ENCODE results near the gene HSPD1. TPM values are rescaled to one million over a fixed set of nuclear protein-coding genes. Genes with fewer than 3 reads are reported as not detected.

The HSPD1 gene
- total RNA-seq, 1 donor from 2014 or later, result 329 TPM

- no peak overlapping the region for H3K27ac ChIP-seq (ENCODE audit: low read depth, low read length)
- H3K4me1 ChIP-seq (ENCODE audit: insufficient read depth, low read length), result no peaks in the 10 kb centered on the region
- no peak overlapping the region for H3K9ac ChIP-seq (ENCODE audit: low read length)
- peaks cover 12% of the 10 kb centered on the region for H3K79me2 ChIP-seq (ENCODE audit: insufficient read depth, low read length)
- no peak overlapping the region for H3K4me3 ChIP-seq (ENCODE audit: insufficient read depth, low read depth, low read length)
- peaks cover 7% of the 10 kb centered on the region for H3K36me3 Mint-ChIP-seq (ENCODE audit: low read depth, unreplicated experiment)
- H3K4me2 ChIP-seq (ENCODE audit: low read length), result no peak overlapping the region
- H3K27ac Mint-ChIP-seq (ENCODE audit: unreplicated experiment), result no peak overlapping the region
- H3K9me3 Mint-ChIP-seq (ENCODE audit: unreplicated experiment), result no peaks in the 10 kb centered on the region
- H3K27me3 Mint-ChIP-seq (ENCODE audit: low read depth, unreplicated experiment), result no peaks in the 10 kb centered on the region
- H4K20me1 ChIP-seq (ENCODE audit: insufficient read depth, low read length), result peaks cover 11% of the 10 kb centered on the region
- H2AFZ ChIP-seq (ENCODE audit: low read depth, low read length), result no peak overlapping the region
- no peaks in the 10 kb centered on the region for H3K27me3 ChIP-seq (ENCODE audit: insufficient read depth, low read length)
- FAIRE-seq (no peak), DNase-seq (ENCODE audit: low read depth) (no peak)
- no peak for TF ChIP-seq EZH2 (IDR thresholded peaks at IDR 0.05; ENCODE audit: insufficient read depth, low read length)
- no peak for TF ChIP-seq CTCF (IDR thresholded peaks at IDR 0.05; ENCODE audit: insufficient read depth, low read depth, low read length)
- peaks cover 57% of the 10 kb centered on the region for H3K36me3 ChIP-seq (ENCODE audit: insufficient read depth, low read length)
- no peaks in the 10 kb centered on the region for H3K4me1 Mint-ChIP-seq (ENCODE audit: low read depth, unreplicated experiment)
- no peak overlapping the region for H3K4me3 Mint-ChIP-seq (ENCODE audit: unreplicated experiment)
- no peaks in the 10 kb centered on the region for H3K9me3 ChIP-seq (ENCODE audit: insufficient read depth, low read depth, low read length)
Measured at GRCh38 chr2:197472166-197472565, 27.5 kb downstream of the HSPD1 start.

- Mint-ChIP-seq H3K4me1 (ENCODE audit: low read depth, unreplicated experiment) (peaks cover 8% of the 10 kb centered on the region), H3K36me3 (ENCODE audit: low read depth, unreplicated experiment) (peaks cover 6% of the 10 kb centered on the region), H3K27me3 (ENCODE audit: low read depth, unreplicated experiment) (no peaks in the 10 kb centered on the region), H3K27ac (ENCODE audit: unreplicated experiment) (no peak overlapping the region), H3K9me3 (ENCODE audit: unreplicated experiment) (no peaks in the 10 kb centered on the region), H3K4me3 (ENCODE audit: unreplicated experiment) (no peak overlapping the region)
- FAIRE-seq, result no peak
- peaks cover 48% of the 10 kb centered on the region for H3K79me2 ChIP-seq (ENCODE audit: insufficient read depth, low read length)
- no peak for TF ChIP-seq EZH2 (IDR thresholded peaks at IDR 0.05; ENCODE audit: insufficient read depth, low read length)
- TF ChIP-seq CTCF (IDR thresholded peaks at IDR 0.05; ENCODE audit: insufficient read depth, low read depth, low read length), result no peak
- H3K4me1 ChIP-seq (ENCODE audit: insufficient read depth, low read length), result no peaks in the 10 kb centered on the region
- H4K20me1 ChIP-seq (ENCODE audit: insufficient read depth, low read length), result peaks cover 49% of the 10 kb centered on the region
- H3K27ac ChIP-seq (ENCODE audit: low read depth, low read length), result no peak overlapping the region
- H3K9ac ChIP-seq (ENCODE audit: low read length), result no peak overlapping the region
- DNase-seq (ENCODE audit: low read depth), result peak; percentile 30
- no peak overlapping the region for H2AFZ ChIP-seq (ENCODE audit: low read depth, low read length)
- peaks cover 34% of the 10 kb centered on the region for H3K36me3 ChIP-seq (ENCODE audit: insufficient read depth, low read length)
- H3K4me2 ChIP-seq (ENCODE audit: low read length), result peak overlapping the region; percentile 7
- H3K27me3 ChIP-seq (ENCODE audit: insufficient read depth, low read length), result no peaks in the 10 kb centered on the region
- no peak overlapping the region for H3K4me3 ChIP-seq (ENCODE audit: insufficient read depth, low read depth, low read length)
- H3K9me3 ChIP-seq (ENCODE audit: insufficient read depth, low read depth, low read length), result no peaks in the 10 kb centered on the region
Measured at GRCh38 chr2:197464175-197464574, 35.5 kb downstream of the HSPD1 start.

GRCh38 chr2:197461057-197461456 lies 38.6 kb downstream of the HSPD1 start:
- Mint-ChIP-seq H3K4me1 (ENCODE audit: low read depth, unreplicated experiment) (peaks cover 13% of the 10 kb centered on the region), H3K27me3 (ENCODE audit: low read depth, unreplicated experiment) (no peaks in the 10 kb centered on the region), H3K9me3 (ENCODE audit: unreplicated experiment) (no peaks in the 10 kb centered on the region), H3K4me3 (ENCODE audit: unreplicated experiment) (no peak overlapping the region), H3K27ac (ENCODE audit: unreplicated experiment) (no peak overlapping the region), H3K36me3 (ENCODE audit: low read depth, unreplicated experiment) (peaks cover under 1% of the 10 kb centered on the region)
- H3K9me3 ChIP-seq (ENCODE audit: insufficient read depth, low read depth, low read length), result no peaks in the 10 kb centered on the region
- H3K4me2 ChIP-seq (ENCODE audit: low read length), result no peak overlapping the region
- H3K36me3 ChIP-seq (ENCODE audit: insufficient read depth, low read length), result peaks cover 16% of the 10 kb centered on the region
- H3K27me3 ChIP-seq (ENCODE audit: insufficient read depth, low read length), result no peaks in the 10 kb centered on the region
- no peak for FAIRE-seq
- TF ChIP-seq EZH2 (IDR thresholded peaks at IDR 0.05; ENCODE audit: insufficient read depth, low read length), result no peak
- no peak for TF ChIP-seq CTCF (IDR thresholded peaks at IDR 0.05; ENCODE audit: insufficient read depth, low read depth, low read length)
- H3K9ac ChIP-seq (ENCODE audit: low read length), result no peak overlapping the region
- H3K4me3 ChIP-seq (ENCODE audit: insufficient read depth, low read depth, low read length), result no peak overlapping the region
- H3K4me1 ChIP-seq (ENCODE audit: insufficient read depth, low read length), result no peaks in the 10 kb centered on the region
- DNase-seq (ENCODE audit: low read depth), result peak; percentile 13
- peaks cover 65% of the 10 kb centered on the region for H4K20me1 ChIP-seq (ENCODE audit: insufficient read depth, low read length)
- no peak overlapping the region for H2AFZ ChIP-seq (ENCODE audit: low read depth, low read length)
- H3K27ac ChIP-seq (ENCODE audit: low read depth, low read length), result no peak overlapping the region
- H3K79me2 ChIP-seq (ENCODE audit: insufficient read depth, low read length), result peaks cover 63% of the 10 kb centered on the region

Measured in astrocyte (in vitro differentiated cells and primary cell).